Fibroblast of lung (primary cell): ENCODE data around the gene FTO. TPM values are rescaled to one million over a fixed set of nuclear protein-coding genes. Genes with fewer than 3 reads are reported as not detected.

ENCODE experiments used
- DNase-seq, 2 donors: peaks; one replicate each; pipeline versions ENCODE4 v3.0.0 to v3.0.0-alpha.2; 2010; ENCODE audit warnings: low read depth in 2 of 2
- H2AFZ ChIP-seq: 2 replicates; pipeline ENCODE4 v1.5.1; 2012; ENCODE audit warnings: low read length, control low read depth, inconsistent platforms
- H3K27ac ChIP-seq: 2 replicates; pipeline ENCODE4 v1.5.1; 2011; ENCODE audit warnings: low read length, control low read depth; ENCODE audit not compliant: insufficient read depth
- H3K27me3 ChIP-seq: 2 replicates; pipeline ENCODE4 v1.5.1; 2011; ENCODE audit warnings: mild to moderate bottlenecking, low read length; ENCODE audit not compliant: control insufficient read depth, insufficient read depth
- H3K36me3 ChIP-seq: 2 replicates; pipeline ENCODE4 v1.5.1; 2011; ENCODE audit warnings: low read length; ENCODE audit not compliant: control insufficient read depth, insufficient read depth
- H3K4me1 ChIP-seq: 2 replicates; pipeline ENCODE4 v1.5.1; 2011; ENCODE audit warnings: low read length; ENCODE audit not compliant: control insufficient read depth, insufficient read depth; ENCODE audit errors: extremely low read depth
- H3K4me2 ChIP-seq: 2 replicates; pipeline ENCODE4 v1.5.1; 2011; ENCODE audit warnings: low read length, control low read depth; ENCODE audit not compliant: insufficient read depth; ENCODE audit errors: extremely low read depth
- H3K4me3 ChIP-seq, 4 experiments: fragments of 200-600 bp in 1 of 4; sonication (generic) in 1 of 4; replicated peaks in 1 of 4; 2 replicates each; pipeline ENCODE4 v1.5.1; 2011 to 2016; ENCODE audit warnings: low read length in 4 of 4, low read depth in 3 of 4, mild to moderate bottlenecking in 3 of 4, control low read depth in 2 of 4, inconsistent platforms in 1 of 4, mixed read lengths in 1 of 4; ENCODE audit not compliant: insufficient read depth in 1 of 4; ENCODE audit errors: control extremely low read depth in 1 of 4
- H3K79me2 ChIP-seq: 2 replicates; pipeline ENCODE4 v1.5.1; 2012; ENCODE audit warnings: mild to moderate bottlenecking, low read length, inconsistent platforms; ENCODE audit not compliant: control insufficient read depth, insufficient read depth
- H3K9ac ChIP-seq: 2 replicates; pipeline ENCODE4 v1.5.1; 2011; ENCODE audit warnings: mild to moderate bottlenecking, low read length, control low read depth; ENCODE audit not compliant: insufficient read depth
- H3K9me3 ChIP-seq: 2 replicates; pipeline ENCODE4 v1.5.1; 2012; ENCODE audit warnings: low read depth, low read length; ENCODE audit not compliant: control insufficient read depth, insufficient read depth
- H4K20me1 ChIP-seq: 2 replicates; pipeline ENCODE4 v1.5.1; 2011; ENCODE audit warnings: low read length; ENCODE audit not compliant: control insufficient read depth, insufficient read depth; ENCODE audit errors: extremely low read depth
- EZH2 ChIP-seq: IDR thresholded peaks from 2 replicates; pipeline ENCODE4 v1.5.1; 2012; ENCODE audit warnings: low read length, control low read depth, mild to moderate bottlenecking; ENCODE audit errors: missing control alignments
- polyA plus RNA-seq, 2 donors: library from polyadenylated mRNA; depleted of rRNA in 1 of 2; stranded (reverse) in 1 of 2; unstranded in 1 of 2; fragments of >200 nt; gene quantifications; 2 replicates each; pipeline ENCODE4 v1.2.1, GENCODE V29; 2011 to 2012; ENCODE audit warnings: missing spikeins in 1 of 2
- total RNA-seq: library from RNA; depleted of rRNA; stranded (reverse); fragments of >200 nt; gene quantifications from 2 replicates; pipeline ENCODE4 v1.2.1, GENCODE V29; 2014
- TF ChIP-seq, protein P1 (sequence below), 2 donors: IDR thresholded peaks in 1 of 2; conservative IDR thresholded peaks in 1 of 2; 1 replicate in 1 of 2; 2 replicates in 1 of 2; pipeline ENCODE4 v1.5.1; 2011 to 2012; ENCODE audit warnings: low read length in 2 of 2, control low read depth in 1 of 2, inconsistent platforms in 1 of 2, low read depth in 1 of 2, mild to moderate bottlenecking in 1 of 2

The FTO gene
- total and polyA plus RNA-seq, 2 donors (not counting 1 experiment from before 2014, with no cell fraction given), result 61.1 to 97.6 TPM

DNA sequence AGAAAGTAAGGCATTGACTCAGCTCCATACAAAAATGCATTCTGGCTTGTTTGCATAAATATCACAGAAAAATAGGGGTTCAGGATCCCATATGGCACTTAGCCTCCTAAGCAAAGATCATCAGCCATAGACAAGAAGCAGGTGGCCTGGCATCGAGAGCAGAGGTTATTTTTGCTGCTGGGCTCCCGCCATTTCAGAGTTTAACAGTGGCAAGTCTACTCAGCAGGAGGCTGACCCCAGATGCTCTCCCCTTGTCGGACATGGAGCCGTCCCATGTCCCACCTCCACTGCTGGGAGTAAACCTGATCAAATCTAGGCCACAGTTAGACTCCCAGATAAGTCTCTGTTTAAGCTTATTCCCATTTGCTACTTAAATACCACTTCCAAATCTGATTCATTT is 269.1 kb downstream of the FTO start:
- Histone ChIP-seq H3K9ac (no peak overlapping the region), H3K27me3 (no peaks in the 10 kb centered on the region), H3K9me3 (no peaks in the 10 kb centered on the region), H3K79me2 (no peaks in the 10 kb centered on the region), H4K20me1 (no peaks in the 10 kb centered on the region), H3K4me3 (no peak overlapping the region), H3K4me1 (no peaks in the 10 kb centered on the region), H3K27ac (no peak overlapping the region), H3K4me2 (no peak overlapping the region), H2AFZ (no peak overlapping the region), H3K36me3 (no peaks in the 10 kb centered on the region)
- TF ChIP-seq EZH2, result no peak
- TF ChIP-seq, protein P1, sequence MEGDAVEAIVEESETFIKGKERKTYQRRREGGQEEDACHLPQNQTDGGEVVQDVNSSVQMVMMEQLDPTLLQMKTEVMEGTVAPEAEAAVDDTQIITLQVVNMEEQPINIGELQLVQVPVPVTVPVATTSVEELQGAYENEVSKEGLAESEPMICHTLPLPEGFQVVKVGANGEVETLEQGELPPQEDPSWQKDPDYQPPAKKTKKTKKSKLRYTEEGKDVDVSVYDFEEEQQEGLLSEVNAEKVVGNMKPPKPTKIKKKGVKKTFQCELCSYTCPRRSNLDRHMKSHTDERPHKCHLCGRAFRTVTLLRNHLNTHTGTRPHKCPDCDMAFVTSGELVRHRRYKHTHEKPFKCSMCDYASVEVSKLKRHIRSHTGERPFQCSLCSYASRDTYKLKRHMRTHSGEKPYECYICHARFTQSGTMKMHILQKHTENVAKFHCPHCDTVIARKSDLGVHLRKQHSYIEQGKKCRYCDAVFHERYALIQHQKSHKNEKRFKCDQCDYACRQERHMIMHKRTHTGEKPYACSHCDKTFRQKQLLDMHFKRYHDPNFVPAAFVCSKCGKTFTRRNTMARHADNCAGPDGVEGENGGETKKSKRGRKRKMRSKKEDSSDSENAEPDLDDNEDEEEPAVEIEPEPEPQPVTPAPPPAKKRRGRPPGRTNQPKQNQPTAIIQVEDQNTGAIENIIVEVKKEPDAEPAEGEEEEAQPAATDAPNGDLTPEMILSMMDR (conservative IDR thresholded peaks at IDR 0.05 in 1 of 2, IDR thresholded peaks at IDR 0.05 in 1 of 2; ENCODE audit: low read depth in 1 of 2, low read length in 2 of 2), result no peak
- no peak for DNase-seq

- no peaks in the 10 kb centered on the region for H3K4me1 ChIP-seq
- peak in 1 of 2 donors; percentile 89 for DNase-seq
- H3K27ac ChIP-seq, result no peak overlapping the region
- H3K4me3 ChIP-seq, result no peak overlapping the region
- H3K9me3 ChIP-seq, result no peaks in the 10 kb centered on the region
- H3K4me2 ChIP-seq, result no peak overlapping the region
- no peak overlapping the region for H2AFZ ChIP-seq
- no peaks in the 10 kb centered on the region for H4K20me1 ChIP-seq
- TF ChIP-seq, protein P1 (conservative IDR thresholded peaks at IDR 0.05 in 1 of 2, IDR thresholded peaks at IDR 0.05 in 1 of 2; ENCODE audit: low read depth in 1 of 2, low read length in 2 of 2), result no peak
- no peak for TF ChIP-seq EZH2
- no peaks in the 10 kb centered on the region for H3K79me2 ChIP-seq
- H3K27me3 ChIP-seq, result no peaks in the 10 kb centered on the region
- H3K9ac ChIP-seq, result no peak overlapping the region
- no peaks in the 10 kb centered on the region for H3K36me3 ChIP-seq
Observed at GRCh38 chr16:53974484-53975080, 270.6 kb downstream of the FTO start.

DNA sequence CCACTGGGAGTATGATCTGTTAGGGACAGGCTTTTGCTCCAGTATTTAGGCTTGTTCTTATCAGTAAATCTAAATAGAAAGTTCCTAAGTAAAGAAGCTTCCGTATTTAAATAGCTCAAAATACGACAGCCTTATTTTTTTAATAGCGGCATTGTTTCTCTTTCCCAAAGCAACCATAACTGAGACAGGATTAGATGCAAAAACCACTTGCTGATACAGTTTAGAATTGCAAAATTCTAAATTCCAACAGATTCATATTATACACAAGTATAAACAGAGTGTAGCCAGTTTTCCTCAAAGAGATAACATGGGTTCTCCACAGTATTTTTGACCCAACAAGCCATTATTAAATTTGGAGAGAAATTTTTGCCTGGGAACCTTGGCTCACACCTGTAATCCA is 276.7 kb downstream of the FTO start:
- Histone ChIP-seq H3K36me3 (no peaks in the 10 kb centered on the region), H3K4me3 (no peak overlapping the region), H3K4me2 (no peak overlapping the region), H3K27me3 (no peaks in the 10 kb centered on the region), H4K20me1 (no peaks in the 10 kb centered on the region), H2AFZ (no peak overlapping the region), H3K9me3 (no peaks in the 10 kb centered on the region), H3K9ac (no peak overlapping the region), H3K79me2 (no peaks in the 10 kb centered on the region), H3K27ac (no peak overlapping the region), H3K4me1 (no peaks in the 10 kb centered on the region)
- DNase-seq, result no peak
- no peak for TF ChIP-seq EZH2
- TF ChIP-seq, protein P1 (conservative IDR thresholded peaks at IDR 0.05 in 1 of 2, IDR thresholded peaks at IDR 0.05 in 1 of 2; ENCODE audit: low read depth in 1 of 2, low read length in 2 of 2), result no peak
